Uterus (tissue), 4 donors: Measurements from ENCODE around the gene SLC22A17. TPM values are rescaled to one million over a fixed set of nuclear protein-coding genes. Genes with fewer than 3 reads are reported as not detected.

Experiments used
- DNase-seq, 2 donors: peaks; one replicate each; pipeline ENCODE4 v3.0.0-alpha.2; 2019 to 2020
- H3K27ac ChIP-seq, 2 donors: fragments of 200-600 bp; sonication (generic); 1 replicate in 1 of 2; 2 replicates in 1 of 2; pipeline ENCODE4 v1.5.1; 2016 to 2018
- H3K27me3 ChIP-seq, 2 donors: fragments of 200-600 bp; sonication (generic); one replicate each; pipeline ENCODE4 v1.5.1; 2018 to 2019; ENCODE audit warnings: control low read depth in 1 of 2
- H3K36me3 ChIP-seq, 2 donors: fragments of 200-600 bp; sonication (generic); one replicate each; pipeline ENCODE4 v1.5.1; 2019; ENCODE audit warnings: control low read depth in 1 of 2
- H3K4me1 ChIP-seq, 2 donors: fragments of 200-600 bp; sonication (generic); one replicate each; pipeline ENCODE4 v1.5.1; 2018 to 2019; ENCODE audit warnings: control low read depth in 1 of 2
- H3K4me3 ChIP-seq, 2 donors: fragments of 200-600 bp; sonication (generic); 1 replicate in 1 of 2; 2 replicates in 1 of 2; pipeline ENCODE4 v1.5.1; 2018 to 2019; ENCODE audit warnings: mild to moderate bottlenecking in 1 of 2
- H3K9me3 ChIP-seq, 2 donors: fragments of 200-600 bp; sonication (generic); one replicate each; pipeline ENCODE4 v1.5.1; 2019; ENCODE audit warnings: control low read depth in 1 of 2
- POLR2A ChIP-seq, 2 donors: fragments of 450-650 bp; IDR thresholded peaks; one replicate each; pipeline ENCODE4 v1.6.1; 2016; ENCODE audit warnings: antibody characterized with exemption in 2 of 2, mild to moderate bottlenecking in 1 of 2, moderate library complexity in 1 of 2
- intact Hi-C: fragments of 100-400 bp; cut with DNase I; formaldehyde crosslinking; loops from one replicate; pipeline ENCODE4 v1.15.1; 2023; ENCODE audit warnings: low total_unique reads
- total RNA-seq, 4 donors: library from RNA; depleted of rRNA in 3 of 4; stranded (reverse); fragments of >200 nt in 3 of 4; gene quantifications; one replicate each; pipeline versions ENCODE4 v1.1.0 to v1.2.4, GENCODE V29; 2014 to 2023
- TF ChIP-seq, protein P1 (sequence below), 4 experiments: fragments of 200-600 bp in 2 of 4; fragments of 450-650 bp in 2 of 4; sonication (generic) in 2 of 4; IDR thresholded peaks; one replicate each; pipeline ENCODE4 v1.5.1; 2016 to 2019; ENCODE audit warnings: antibody characterized with exemption in 4 of 4, mild to moderate bottlenecking in 2 of 4, moderate library complexity in 1 of 4
- donor health status: DM: yes; HTN: yes; CAD: no.

SLC22A17 gene
- total RNA-seq, 4 donors from 2014 or later: 30.6 to 49.4 (median 41.7) TPM

DNA sequence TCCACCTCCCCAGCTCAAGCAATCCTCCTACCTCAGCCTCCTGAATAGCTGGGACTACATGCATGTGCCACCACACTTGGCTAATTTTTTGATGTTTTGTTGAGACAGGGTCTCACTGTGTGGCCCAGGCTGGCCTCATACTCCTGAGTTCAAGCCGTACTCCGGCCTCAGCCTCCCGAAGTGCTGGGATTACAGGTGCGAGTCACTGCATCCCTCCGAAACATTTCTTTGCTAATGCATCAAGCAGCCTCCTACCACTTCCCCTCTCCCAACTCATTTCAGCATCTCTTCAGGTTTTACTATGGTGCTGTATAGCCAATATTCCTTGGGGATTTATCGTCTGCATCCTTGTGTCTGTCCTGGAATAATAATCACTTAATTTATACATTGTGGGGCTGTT is 2.3 kb upstream of the SLC22A17 start:
- DNase-seq: no peak
- no peak for TF ChIP-seq POLR2A (IDR thresholded peaks at IDR 0.05)
- TF ChIP-seq, protein P1, sequence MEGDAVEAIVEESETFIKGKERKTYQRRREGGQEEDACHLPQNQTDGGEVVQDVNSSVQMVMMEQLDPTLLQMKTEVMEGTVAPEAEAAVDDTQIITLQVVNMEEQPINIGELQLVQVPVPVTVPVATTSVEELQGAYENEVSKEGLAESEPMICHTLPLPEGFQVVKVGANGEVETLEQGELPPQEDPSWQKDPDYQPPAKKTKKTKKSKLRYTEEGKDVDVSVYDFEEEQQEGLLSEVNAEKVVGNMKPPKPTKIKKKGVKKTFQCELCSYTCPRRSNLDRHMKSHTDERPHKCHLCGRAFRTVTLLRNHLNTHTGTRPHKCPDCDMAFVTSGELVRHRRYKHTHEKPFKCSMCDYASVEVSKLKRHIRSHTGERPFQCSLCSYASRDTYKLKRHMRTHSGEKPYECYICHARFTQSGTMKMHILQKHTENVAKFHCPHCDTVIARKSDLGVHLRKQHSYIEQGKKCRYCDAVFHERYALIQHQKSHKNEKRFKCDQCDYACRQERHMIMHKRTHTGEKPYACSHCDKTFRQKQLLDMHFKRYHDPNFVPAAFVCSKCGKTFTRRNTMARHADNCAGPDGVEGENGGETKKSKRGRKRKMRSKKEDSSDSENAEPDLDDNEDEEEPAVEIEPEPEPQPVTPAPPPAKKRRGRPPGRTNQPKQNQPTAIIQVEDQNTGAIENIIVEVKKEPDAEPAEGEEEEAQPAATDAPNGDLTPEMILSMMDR (IDR thresholded peaks at IDR 0.05): no peak
- Histone ChIP-seq H3K27ac (no peak overlapping the region), H3K4me3 (no peak overlapping the region), H3K36me3 (no peaks in the 10 kb centered on the region), H3K27me3 (no peaks in the 10 kb centered on the region), H3K4me1 (no peaks in the 10 kb centered on the region), H3K9me3 (no peaks in the 10 kb centered on the region)
- intact Hi-C loops: no loop called here

DNA sequence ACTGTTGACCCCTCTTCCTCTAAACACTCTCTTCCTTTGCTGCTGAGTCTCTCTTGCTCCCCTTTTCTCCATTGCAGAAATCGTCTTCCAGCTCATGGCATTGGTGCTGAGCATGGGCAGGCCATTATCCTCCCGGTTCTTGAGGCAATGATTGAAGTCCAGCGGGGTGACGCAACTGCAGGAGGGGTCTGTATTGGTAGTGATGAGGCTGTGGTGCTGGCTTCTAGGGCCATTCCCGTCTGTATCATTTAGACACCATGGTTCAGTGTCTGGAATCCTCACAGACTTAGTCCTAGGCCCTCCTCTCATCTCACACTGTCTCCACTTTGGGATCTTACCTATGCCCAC is 720 bp upstream of the SLC22A17 start:
- Histone ChIP-seq H3K4me3 (no peak overlapping the region), H3K27ac (no peak overlapping the region), H3K27me3 (no peaks in the 10 kb centered on the region), H3K4me1 (no peaks in the 10 kb centered on the region), H3K36me3 (no peaks in the 10 kb centered on the region), H3K9me3 (no peaks in the 10 kb centered on the region)
- TF ChIP-seq POLR2A (IDR thresholded peaks at IDR 0.05): no peak
- TF ChIP-seq, protein P1 (IDR thresholded peaks at IDR 0.05): no peak
- DNase-seq: no peak
- intact Hi-C loops: no loop called here

DNA sequence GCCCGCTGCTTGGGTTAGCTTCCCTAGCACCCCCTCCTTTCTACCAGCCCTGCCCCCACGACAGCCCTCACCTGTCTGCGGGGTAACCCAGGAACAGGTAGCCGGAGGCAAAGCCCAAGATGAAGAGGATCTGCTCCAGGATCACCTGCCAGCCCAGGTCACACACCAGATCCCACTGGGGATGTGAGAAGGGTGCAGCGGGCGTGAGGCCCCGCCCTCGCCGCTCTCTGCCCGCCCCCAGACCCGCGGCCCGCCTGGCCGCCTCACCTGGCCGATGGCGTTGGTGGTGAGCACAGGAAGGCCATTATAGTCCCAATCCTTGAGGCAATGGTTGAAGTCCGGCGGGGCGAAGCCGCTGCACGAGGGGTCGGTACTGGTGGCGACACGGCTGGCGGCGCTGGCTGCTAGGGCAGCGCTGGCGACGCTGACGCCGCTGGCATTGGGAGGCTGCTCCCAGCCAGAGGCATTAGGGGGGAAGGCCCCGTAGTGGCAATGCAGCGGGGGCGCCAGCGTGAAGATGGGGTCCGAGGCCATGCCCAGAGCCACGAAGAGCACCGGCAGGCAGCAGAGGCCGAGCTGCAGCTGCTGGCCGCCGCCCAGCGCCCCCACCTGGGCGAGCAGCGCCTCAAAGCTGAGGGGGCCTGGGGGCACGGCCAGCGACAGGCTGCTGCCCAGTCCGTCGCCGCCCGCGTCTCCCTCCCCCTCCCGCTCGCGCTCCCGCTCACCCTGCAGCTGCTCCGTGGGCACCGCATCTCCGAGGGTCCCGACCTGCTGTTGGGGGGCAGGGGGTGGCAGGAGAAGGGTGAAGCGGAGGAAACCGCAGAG is 794 bp downstream of the SLC22A17 start:
- peak overlapping the region; percentile 56 to 61 for H3K27ac ChIP-seq
- intact Hi-C loops: no loop called here
- TF ChIP-seq, protein P1 (IDR thresholded peaks at IDR 0.05): no peak
- no peak for TF ChIP-seq POLR2A (IDR thresholded peaks at IDR 0.05)

DNA sequence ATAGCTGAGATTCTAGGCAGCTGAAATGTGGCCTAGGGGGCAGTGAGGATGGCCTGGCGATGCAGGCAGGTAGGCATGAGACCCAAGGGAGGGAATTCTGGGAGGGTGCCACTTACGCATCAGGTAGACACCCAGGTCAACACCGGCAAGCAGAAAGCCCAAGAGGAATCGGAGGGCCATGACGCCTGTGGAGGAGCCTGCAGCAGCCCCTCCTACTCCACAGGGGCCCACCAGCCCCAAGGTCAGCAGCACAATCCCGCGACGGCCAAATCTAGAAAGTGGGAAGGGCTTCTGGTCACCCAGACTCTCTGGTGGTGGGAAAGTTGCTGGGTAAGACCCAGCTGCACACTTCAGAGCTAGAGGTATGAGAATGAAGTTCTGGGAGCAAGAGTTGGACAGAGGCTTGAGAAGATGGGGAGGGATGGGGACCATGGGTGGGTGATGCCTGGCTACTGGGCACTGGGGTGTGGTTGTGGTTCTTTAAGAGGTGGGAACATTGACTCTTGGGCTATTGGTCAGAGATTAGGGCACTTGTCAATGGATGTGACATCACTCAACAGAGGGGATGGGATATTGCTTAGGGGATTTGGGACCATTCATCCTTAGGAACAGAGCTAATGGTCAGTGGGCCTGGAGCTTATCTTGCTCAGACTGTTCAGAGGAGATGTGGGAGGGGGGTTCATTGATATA is 3.4 kb downstream of the SLC22A17 start:
- no peak for TF ChIP-seq POLR2A (IDR thresholded peaks at IDR 0.05)
- H3K9me3 ChIP-seq: no peaks in the 10 kb centered on the region
- H3K4me3 ChIP-seq: no peak overlapping the region
- no peak overlapping the region for H3K27ac ChIP-seq
- no peaks in the 10 kb centered on the region for H3K4me1 ChIP-seq
- intact Hi-C loops: no loop called here
- DNase-seq: no peak
- no peaks in the 10 kb centered on the region for H3K27me3 ChIP-seq
- no peaks in the 10 kb centered on the region for H3K36me3 ChIP-seq

More for the DNA sequence above, 794 bp downstream of the SLC22A17 start:
- no peaks in the 10 kb centered on the region for H3K36me3 ChIP-seq
- H3K27me3 ChIP-seq: no peaks in the 10 kb centered on the region
- peak overlapping the region; percentile 55 to 56 for H3K4me3 ChIP-seq
- no peaks in the 10 kb centered on the region for H3K4me1 ChIP-seq
- no peaks in the 10 kb centered on the region for H3K9me3 ChIP-seq
- no peak for DNase-seq

DNA sequence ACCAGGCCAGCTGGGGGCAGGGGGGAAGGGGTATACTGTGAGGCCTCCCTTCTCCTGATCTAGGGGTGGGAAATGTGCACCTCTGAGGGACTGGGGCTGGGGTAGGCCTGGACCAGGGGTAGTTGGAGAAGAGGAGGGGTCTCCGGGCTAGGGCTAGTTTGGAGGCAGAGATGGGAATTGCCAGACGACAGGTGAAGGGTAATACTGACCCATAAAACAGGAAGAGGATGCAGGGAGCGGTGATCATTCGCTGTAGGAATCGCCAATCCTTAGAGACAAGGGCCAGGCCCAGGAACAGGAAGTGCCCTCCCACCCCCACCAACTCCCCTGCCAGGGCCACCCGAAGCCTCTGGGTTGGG is 4.4 kb downstream of the SLC22A17 start:
- no peak overlapping the region for H3K4me3 ChIP-seq
- TF ChIP-seq POLR2A (IDR thresholded peaks at IDR 0.05): no peak
- TF ChIP-seq, protein P1 (IDR thresholded peaks at IDR 0.05): no peak
- DNase-seq: no peak
- intact Hi-C loops: no loop called here
- H3K36me3 ChIP-seq: no peaks in the 10 kb centered on the region
- H3K27me3 ChIP-seq: no peaks in the 10 kb centered on the region
- no peaks in the 10 kb centered on the region for H3K9me3 ChIP-seq
- no peak overlapping the region for H3K27ac ChIP-seq
- no peaks in the 10 kb centered on the region for H3K4me1 ChIP-seq
